OCI-LY7 (cell line): ENCODE data around the gene CCL21. TPM values are rescaled to one million over a fixed set of nuclear protein-coding genes. Genes with fewer than 3 reads are reported as not detected.
"Not testable (repeated sequence)": the region's sequence is repeated elsewhere in the genome, so short reads cannot be mapped to it uniquely, and the experiment has no call there.

ENCODE experiments used
- BruUV-seq: library from RNA; stranded (reverse); fragments of 400-500 nt; replicated peaks from 2 replicates; lab custom pipeline; 2021; lab: Mats Ljungman, UMichigan
- CTCF ChIA-PET: fragments of 300-600 bp; sonication (Branson Sonifier 250); formaldehyde crosslinking; loops from one replicate; lab custom pipeline; 2022; ENCODE audit warnings: antibody characterized with exemption; ENCODE audit not compliant: unreplicated experiment; lab: Charles Lee
- POLR2A ChIA-PET: fragments of 300-600 bp; sonication (Branson Sonifier 250); formaldehyde crosslinking; loops from one replicate; lab custom pipeline; 2022; ENCODE audit warnings: antibody characterized with exemption; lab: Charles Lee
- DNase-seq: peaks from one replicate; pipeline ENCODE4 v3.0.0-alpha.2; 2015; ENCODE audit warnings: low spot score
- H2AFZ ChIP-seq: fragments of 200-600 bp; sonication (generic), shearing (Covaris generic); 2 replicates; pipeline ENCODE4 v1.6.1; 2014; ENCODE audit warnings: mild to moderate bottlenecking, antibody characterized with exemption, low read length, moderate library complexity
- H3K27ac ChIP-seq: fragments of 200-600 bp; sonication (generic); 2 replicates; pipeline ENCODE4 v1.5.1; 2014; ENCODE audit warnings: mixed run types, low read depth, mild to moderate bottlenecking, moderate library complexity, low read length, inconsistent platforms; ENCODE audit not compliant: poor library complexity, severe bottlenecking
- H3K36me3 ChIP-seq: fragments of 200-600 bp; sonication (generic); 2 replicates; pipeline ENCODE4 v1.6.1; 2014; ENCODE audit warnings: mild to moderate bottlenecking, antibody characterized with exemption, low read length, moderate library complexity, mixed read lengths; ENCODE audit not compliant: insufficient read depth
- H3K4me1 ChIP-seq: fragments of 200-600 bp; sonication (generic); 2 replicates; pipeline ENCODE4 v1.5.1; 2014; ENCODE audit warnings: mild to moderate bottlenecking, low read length; ENCODE audit not compliant: insufficient read depth, poor library complexity, severe bottlenecking
- H3K4me2 ChIP-seq: fragments of 200-600 bp; sonication (generic); 2 replicates; pipeline ENCODE4 v1.6.1; 2014; ENCODE audit warnings: mild to moderate bottlenecking, low read length
- H3K4me3 ChIP-seq: fragments of 200-600 bp; sonication (generic); 2 replicates; pipeline ENCODE4 v1.5.1; 2014; ENCODE audit warnings: mild to moderate bottlenecking, low read depth, low read length; ENCODE audit not compliant: poor library complexity, severe bottlenecking
- H3K79me2 ChIP-seq: fragments of 200-600 bp; sonication (generic); 2 replicates; pipeline ENCODE4 v1.6.1; 2016; ENCODE audit warnings: low read depth, mild to moderate bottlenecking, low read length, moderate library complexity, mixed read lengths; ENCODE audit not compliant: insufficient read depth
- H3K9me2 ChIP-seq: fragments of 200-600 bp; sonication (generic); 2 replicates; pipeline ENCODE4 v1.6.1; 2016; ENCODE audit warnings: mild to moderate bottlenecking, low read length, mixed read lengths; ENCODE audit not compliant: insufficient read depth
- H3K9me3 ChIP-seq: fragments of 200-600 bp; sonication (generic); 2 replicates; pipeline ENCODE4 v1.6.1; 2014; ENCODE audit warnings: mild to moderate bottlenecking, mixed run types, low read length, mixed read lengths
- H4K20me1 ChIP-seq: fragments of 200-600 bp; sonication (generic); 2 replicates; pipeline ENCODE4 v1.6.1; 2014; ENCODE audit warnings: mild to moderate bottlenecking, antibody characterized with exemption, low read length, moderate library complexity, mixed read lengths; ENCODE audit not compliant: insufficient read depth
- CTCF ChIP-seq: fragments of 200-600 bp; sonication (generic); conservative IDR thresholded peaks from 2 replicates; pipeline ENCODE4 v1.5.1; 2014; ENCODE audit warnings: mild to moderate bottlenecking, antibody characterized with exemption, low read length, moderate library complexity, mixed read lengths
- EZH2phosphoT487 ChIP-seq: fragments of 200-600 bp; sonication (generic); IDR thresholded peaks from 2 replicates; pipeline ENCODE4 v1.6.1; 2018; ENCODE audit warnings: low read depth, borderline replicate concordance, mild to moderate bottlenecking, mixed run types, antibody characterized with exemption, low read length, moderate library complexity, mixed read lengths
- intact Hi-C: fragments of 100-400 bp; cut with micrococcal nuclease; formaldehyde crosslinking; loops from one replicate; pipeline ENCODE4 v1.10.0; 2022; ENCODE audit not compliant: unreplicated experiment
- total RNA-seq, 2 experiments: library from RNA; depleted of rRNA in 1 of 2; stranded (reverse); fragments of >200 nt in 1 of 2; shearing (Covaris generic) in 1 of 2; gene quantifications; 2 replicates each; pipeline ENCODE4 v1.2.3, GENCODE V29; 2014 to 2022

Gene CCL21
- total RNA-seq, 2 experiments from 2014 or later = not detected

GRCh38 chr9:34741628-34742027 is 31.7 kb upstream of the CCL21 start:
- no peak for DNase-seq
- Histone ChIP-seq H3K9me2 (no peaks in the 10 kb centered on the region), H3K9me3 (no peaks in the 10 kb centered on the region), H3K36me3 (no peaks in the 10 kb centered on the region), H3K27ac (no peak overlapping the region), H2AFZ (no peak overlapping the region), H3K4me2 (no peak overlapping the region), H4K20me1 (no peaks in the 10 kb centered on the region), H3K79me2 (no peaks in the 10 kb centered on the region), H3K4me1 (no peaks in the 10 kb centered on the region), H3K4me3 (no peak overlapping the region)
- ChIA-PET CTCF (interaction anchor here (0.6 kb wide), 1 partner anchor 41 kb away, joined by 11 read pairs; no protein-coding TSS in a partner anchor), POLR2A (interaction anchor here (0.7 kb wide), 1 partner anchor 28 kb away, joined by 10 read pairs; no protein-coding TSS in a partner anchor)
- no TSS peak for BruUV-seq
- TF ChIP-seq CTCF (no peak), EZH2phosphoT487 (no peak)
- intact Hi-C loops = no loop called here

GRCh38 chr9:34740176-34740575 is 30.2 kb upstream of the CCL21 start:
- H2AFZ ChIP-seq, H3K4me2 ChIP-seq, H3K79me2 ChIP-seq, H3K4me3 ChIP-seq, H3K4me1 ChIP-seq, H3K9me2 ChIP-seq, BruUV-seq, H3K9me3 ChIP-seq, H3K27ac ChIP-seq, POLR2A ChIA-PET, CTCF ChIA-PET, DNase-seq, H4K20me1 ChIP-seq, H3K36me3 ChIP-seq, intact Hi-C loops: not testable (repeated sequence)

- no TSS peak for BruUV-seq
- DNase-seq = no peak
- H3K79me2 ChIP-seq = no peaks in the 10 kb centered on the region
- TF ChIP-seq CTCF (no peak), EZH2phosphoT487 (no peak)
- no peak overlapping the region for H3K4me3 ChIP-seq
- H3K27ac ChIP-seq = no peak overlapping the region
- no peak overlapping the region for H2AFZ ChIP-seq
- H3K9me2 ChIP-seq = no peaks in the 10 kb centered on the region
- H3K36me3 ChIP-seq = no peaks in the 10 kb centered on the region
- H3K9me3 ChIP-seq = no peaks in the 10 kb centered on the region
- intact Hi-C loops = no loop called here
- H3K4me1 ChIP-seq = no peaks in the 10 kb centered on the region
- H4K20me1 ChIP-seq = no peaks in the 10 kb centered on the region
- ChIA-PET POLR2A (interaction anchor here (0.7 kb wide), 1 partner anchor 17 kb away, joined by 3 read pairs; no protein-coding TSS in a partner anchor), CTCF (no interaction called here)
- no peak overlapping the region for H3K4me2 ChIP-seq
Observed at GRCh38 chr9:34737677-34738260, 27.8 kb upstream of the CCL21 start.
